Tibial nerve (tissue), 3 donors: ENCODE results near the gene NSUN7.

ENCODE experiments used
- POLR2A ChIP-seq, 2 donors: fragments of 450-650 bp; IDR thresholded peaks; one replicate each; pipeline ENCODE4 v1.6.1; 2017; ENCODE audit warnings: antibody characterized with exemption in 2 of 2, mild to moderate bottlenecking in 2 of 2, moderate library complexity in 2 of 2
- TF ChIP-seq, protein P1 (sequence below), 5 experiments: fragments of 200-600 bp in 3 of 5; fragments of 450-650 bp in 2 of 5; sonication (generic) in 3 of 5; IDR thresholded peaks; one replicate each; pipeline ENCODE4 v1.5.1; 2016 to 2019; ENCODE audit warnings: antibody characterized with exemption in 5 of 5, mild to moderate bottlenecking in 3 of 5, moderate library complexity in 2 of 5

DNA sequence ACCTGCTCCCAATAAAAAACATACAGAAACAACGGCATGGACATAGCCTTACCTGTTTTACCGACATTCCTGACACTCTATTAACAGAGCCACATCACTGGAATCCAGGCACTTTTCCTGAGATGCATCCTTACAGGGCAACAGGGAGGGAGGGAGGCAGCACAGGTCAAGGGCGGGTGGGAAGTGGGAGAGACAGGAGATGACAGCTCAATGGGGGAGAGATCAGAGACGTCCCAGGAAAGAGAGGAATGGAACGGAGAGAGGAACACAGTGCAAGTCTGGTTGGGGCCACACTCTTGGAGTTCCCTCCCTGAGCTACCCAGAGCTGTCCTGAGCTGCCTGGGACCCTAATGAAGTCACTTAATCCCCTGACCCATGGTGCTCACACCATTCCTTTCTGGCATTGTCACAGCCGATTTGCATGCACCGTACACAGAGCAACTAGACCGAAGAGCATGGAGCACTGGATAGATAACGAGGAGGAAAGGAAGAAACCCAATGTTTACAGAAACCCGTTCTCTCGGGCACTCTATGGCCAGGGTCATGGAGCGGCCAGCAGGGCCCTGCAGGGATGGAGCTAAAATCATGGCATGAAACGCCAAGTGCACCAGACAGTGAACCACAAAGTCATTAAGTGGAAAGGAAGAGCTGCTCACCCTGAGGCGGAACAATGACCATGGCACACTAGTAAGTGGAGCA, 93.1 kb downstream of the NSUN7 start:
- TF ChIP-seq POLR2A (IDR thresholded peaks at IDR 0.05), result no peak
- TF ChIP-seq, protein P1, sequence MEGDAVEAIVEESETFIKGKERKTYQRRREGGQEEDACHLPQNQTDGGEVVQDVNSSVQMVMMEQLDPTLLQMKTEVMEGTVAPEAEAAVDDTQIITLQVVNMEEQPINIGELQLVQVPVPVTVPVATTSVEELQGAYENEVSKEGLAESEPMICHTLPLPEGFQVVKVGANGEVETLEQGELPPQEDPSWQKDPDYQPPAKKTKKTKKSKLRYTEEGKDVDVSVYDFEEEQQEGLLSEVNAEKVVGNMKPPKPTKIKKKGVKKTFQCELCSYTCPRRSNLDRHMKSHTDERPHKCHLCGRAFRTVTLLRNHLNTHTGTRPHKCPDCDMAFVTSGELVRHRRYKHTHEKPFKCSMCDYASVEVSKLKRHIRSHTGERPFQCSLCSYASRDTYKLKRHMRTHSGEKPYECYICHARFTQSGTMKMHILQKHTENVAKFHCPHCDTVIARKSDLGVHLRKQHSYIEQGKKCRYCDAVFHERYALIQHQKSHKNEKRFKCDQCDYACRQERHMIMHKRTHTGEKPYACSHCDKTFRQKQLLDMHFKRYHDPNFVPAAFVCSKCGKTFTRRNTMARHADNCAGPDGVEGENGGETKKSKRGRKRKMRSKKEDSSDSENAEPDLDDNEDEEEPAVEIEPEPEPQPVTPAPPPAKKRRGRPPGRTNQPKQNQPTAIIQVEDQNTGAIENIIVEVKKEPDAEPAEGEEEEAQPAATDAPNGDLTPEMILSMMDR (IDR thresholded peaks at IDR 0.05), result no peak
